Measurements from ENCODE around the gene FBN1. TPM values are rescaled to one million over a fixed set of nuclear protein-coding genes. Genes with fewer than 3 reads are reported as not detected.

The FBN1 gene
- total RNA-seq, 1 donor from 2014 or later, result 171 TPM

DNA sequence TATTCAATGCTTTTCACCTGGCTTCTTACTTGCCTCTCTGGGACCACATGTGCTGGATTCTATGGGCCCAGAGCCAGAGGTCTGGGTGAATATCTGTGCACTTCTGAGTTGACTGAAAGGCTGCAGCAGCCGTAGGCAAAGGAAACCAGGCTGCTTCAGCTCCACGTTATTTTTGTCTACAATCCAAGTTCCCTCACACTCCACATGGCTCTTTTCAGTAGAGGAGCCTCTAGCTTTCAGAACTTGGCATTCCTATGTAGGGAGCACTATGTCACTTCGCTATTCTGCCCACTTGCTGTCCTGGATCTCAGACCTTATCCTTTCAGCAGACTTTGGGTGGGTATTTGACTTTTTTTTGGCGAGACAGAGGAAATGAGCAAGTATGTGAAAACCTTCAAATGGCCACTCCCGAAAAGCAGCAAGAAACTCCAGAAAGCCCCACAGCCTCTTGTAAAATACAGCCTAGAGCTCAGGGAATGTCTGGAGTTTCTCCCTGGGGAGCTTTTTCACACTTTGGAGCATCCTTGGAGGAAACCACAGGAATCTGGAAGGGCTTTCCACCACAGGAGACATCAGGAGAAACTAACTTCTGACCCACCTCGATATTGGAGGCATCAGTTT lies 233.4 kb downstream of the FBN1 start:
- DNase-seq (ENCODE audit: extremely low read depth, low read depth, low spot score), result no peak

DNA sequence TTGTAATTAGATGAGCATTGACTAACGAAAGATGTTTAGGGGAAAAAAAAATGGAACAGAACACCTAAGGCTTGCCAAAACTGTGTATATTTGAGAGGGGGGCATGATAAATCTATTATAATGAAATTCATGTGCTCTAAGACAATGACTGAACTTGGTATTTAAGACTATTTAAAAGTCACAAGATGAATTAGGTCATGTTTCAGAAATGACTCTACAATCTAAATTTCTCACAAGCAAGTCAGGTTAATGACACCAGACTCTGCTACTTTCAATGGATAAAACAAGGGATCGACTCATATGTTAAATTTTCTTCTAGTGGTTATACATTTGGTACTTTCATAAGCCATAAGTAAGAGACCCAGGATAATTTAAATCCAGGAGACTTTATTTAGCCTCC lies 235.9 kb downstream of the FBN1 start:
- no peak for DNase-seq (ENCODE audit: extremely low read depth, low read depth, low spot score)

DNA sequence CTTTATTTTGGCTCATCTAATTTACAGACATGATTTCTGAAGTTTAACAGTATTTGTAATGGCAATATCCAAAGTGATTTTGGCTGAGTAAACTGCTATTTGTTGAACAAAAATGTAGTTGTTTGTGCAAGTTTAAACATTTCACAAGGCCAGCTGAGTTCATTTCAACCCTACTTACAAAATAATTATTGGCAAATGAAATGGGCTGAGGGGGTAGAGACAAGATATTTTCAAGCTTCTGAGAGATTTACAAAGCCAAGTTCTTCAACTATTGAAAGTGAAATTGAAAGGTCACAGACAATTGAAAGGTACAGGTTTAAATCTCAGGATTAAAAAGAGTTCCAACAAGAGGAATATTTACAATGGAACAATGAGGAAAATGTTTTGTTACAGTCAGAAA lies 237.2 kb downstream of the FBN1 start:
- DNase-seq (ENCODE audit: extremely low read depth, low read depth, low spot score), result no peak

DNA sequence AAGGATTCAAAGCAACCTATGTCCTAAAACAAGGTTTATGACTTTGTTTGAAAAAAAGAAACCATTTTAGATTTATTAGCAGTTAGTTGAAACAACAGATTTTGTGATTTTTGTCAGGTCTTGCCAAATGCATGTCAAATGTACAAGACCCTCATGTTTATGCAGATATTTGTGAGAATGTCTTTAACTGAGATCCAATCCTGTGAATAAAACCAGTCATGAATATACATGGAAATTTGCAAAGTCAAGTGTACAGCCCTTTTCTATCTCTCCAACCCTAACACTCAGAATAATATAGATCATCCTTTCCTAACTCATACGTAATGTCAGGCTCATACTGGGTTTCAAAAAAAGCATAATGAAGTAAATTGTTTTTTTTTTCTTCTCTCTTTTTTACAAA lies 237.9 kb downstream of the FBN1 start:
- DNase-seq (ENCODE audit: extremely low read depth, low read depth, low spot score), result no peak

GRCh38 chr15:48406911-48407310 lies 238.6 kb downstream of the FBN1 start:
- no peak for DNase-seq (ENCODE audit: extremely low read depth, low read depth, low spot score)

- DNase-seq (ENCODE audit: extremely low read depth, low read depth, low spot score), result no peak
Observed at GRCh38 chr15:48406266-48406891, 239.1 kb downstream of the FBN1 start.

- DNase-seq (ENCODE audit: extremely low read depth, low read depth, low spot score), result no peak
Observed at GRCh38 chr15:48402427-48403177, 242.9 kb downstream of the FBN1 start.

DNA sequence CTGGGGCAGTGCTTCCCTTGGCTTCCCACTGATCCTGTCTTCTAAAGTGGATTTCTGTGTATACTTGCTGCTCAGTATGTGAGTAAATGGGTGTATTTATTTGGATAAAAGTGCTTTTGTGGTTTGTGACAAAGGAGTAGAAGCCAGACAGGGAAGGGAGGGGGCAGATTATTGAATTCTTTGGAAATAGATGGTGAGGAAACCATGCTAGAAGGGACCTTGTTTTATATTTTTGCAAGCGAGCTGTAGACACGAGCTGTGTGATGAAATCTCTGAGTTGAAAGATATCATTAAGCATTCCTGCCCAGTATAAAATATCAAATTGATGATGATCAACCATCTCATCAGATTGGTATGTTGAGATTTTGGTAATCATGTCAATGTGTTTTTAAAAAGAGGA lies 245.4 kb downstream of the FBN1 start:
- DNase-seq (ENCODE audit: extremely low read depth, low read depth, low spot score), result no peak

DNA sequence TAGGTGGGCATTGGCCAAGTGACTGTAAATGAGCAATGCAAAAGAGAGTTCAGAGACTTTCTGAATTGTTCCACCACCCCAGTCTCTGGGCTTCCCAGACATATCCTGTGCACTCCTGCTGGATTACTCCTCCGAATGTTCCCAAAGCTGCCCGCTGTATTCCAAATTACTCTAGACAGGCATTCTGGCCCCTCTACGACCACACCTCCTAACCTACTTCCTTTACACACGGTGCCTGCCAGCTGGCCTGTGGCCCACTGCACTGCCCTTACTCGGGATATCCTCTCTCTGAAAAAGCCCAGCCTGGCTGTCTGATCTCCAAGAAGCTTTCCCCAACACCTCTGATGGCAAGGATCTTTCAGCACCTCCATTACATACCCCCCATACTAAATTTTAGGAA lies 247.7 kb downstream of the FBN1 start:
- no peak for DNase-seq (ENCODE audit: extremely low read depth, low read depth, low spot score)

GRCh38 chr15:48396020-48396419 lies 249.5 kb downstream of the FBN1 start:
- DNase-seq (ENCODE audit: extremely low read depth, low read depth, low spot score), result no peak

GRCh38 chr15:48395521-48396011 lies 249.9 kb downstream of the FBN1 start:
- DNase-seq (ENCODE audit: extremely low read depth, low read depth, low spot score), result no peak

DNA sequence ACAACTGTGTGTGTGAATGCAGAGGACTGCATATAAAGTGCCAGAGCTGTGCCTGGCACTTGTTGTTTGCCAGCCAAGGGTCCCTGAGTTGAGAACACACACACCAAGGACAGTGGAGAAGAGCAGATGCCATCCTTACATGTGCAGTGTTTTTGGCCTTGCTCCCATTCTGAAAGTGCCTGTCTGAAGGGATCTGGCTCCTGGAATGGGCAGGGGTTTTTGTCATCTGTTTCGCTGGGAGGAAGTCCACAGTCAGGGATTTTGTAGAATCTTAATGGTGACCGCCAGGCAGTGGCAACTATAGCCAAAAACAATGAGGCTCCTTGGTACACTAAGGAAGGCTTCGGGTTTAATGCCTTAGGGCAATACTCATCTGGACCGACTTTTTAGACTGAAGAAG lies 250.5 kb downstream of the FBN1 start:
- no peak for DNase-seq (ENCODE audit: extremely low read depth, low read depth, low spot score)

GRCh38 chr15:48393645-48394506 lies 251.6 kb downstream of the FBN1 start:
- no peak for DNase-seq (ENCODE audit: extremely low read depth, low read depth, low spot score)

- DNase-seq (ENCODE audit: extremely low read depth, low read depth, low spot score), result no peak
Observed at GRCh38 chr15:48392356-48392755, 253.2 kb downstream of the FBN1 start.

DNA sequence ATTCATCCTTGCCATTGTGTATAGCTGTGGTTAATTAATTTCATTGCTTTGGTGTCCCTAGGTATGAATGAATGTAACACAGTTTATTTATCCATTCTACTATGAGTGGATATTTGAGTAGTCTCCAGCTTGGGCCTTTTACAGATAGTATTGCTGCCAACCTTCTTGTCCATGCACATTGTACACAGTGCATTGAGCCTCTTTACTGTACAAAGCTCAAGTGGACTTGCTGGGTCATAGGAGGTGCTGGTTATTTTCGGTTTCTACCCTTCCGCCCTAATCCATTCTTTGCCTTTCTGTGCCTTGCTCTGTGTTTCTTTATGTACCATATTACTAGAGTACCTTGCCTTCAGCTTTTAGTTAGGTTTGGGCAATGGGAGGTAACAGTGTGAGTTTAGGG lies 253.6 kb downstream of the FBN1 start:
- DNase-seq (ENCODE audit: extremely low read depth, low read depth, low spot score), result no peak

DNA sequence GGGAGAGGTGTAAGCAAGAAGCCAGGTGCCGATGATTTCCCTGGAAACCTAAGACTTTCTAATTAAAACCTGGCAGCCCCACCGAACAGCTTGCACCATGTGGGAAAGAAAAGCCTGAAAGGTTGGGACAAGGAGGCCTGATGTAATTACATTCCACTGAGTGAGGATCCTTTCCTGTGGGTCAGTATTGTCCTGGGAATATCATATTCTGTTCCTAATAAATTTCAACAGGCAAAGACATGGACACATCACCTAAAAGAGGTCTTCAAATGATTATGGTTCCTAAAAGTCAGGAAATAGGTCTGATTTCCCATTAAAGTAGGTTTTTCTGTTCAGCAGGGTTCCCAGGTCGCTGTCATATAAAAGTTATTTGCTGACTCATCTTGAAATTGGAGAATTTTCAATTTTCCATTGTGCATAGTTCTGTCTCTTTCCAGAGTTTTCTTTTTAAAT lies 255.8 kb downstream of the FBN1 start:
- no peak for DNase-seq (ENCODE audit: extremely low read depth, low read depth, low spot score)

DNA sequence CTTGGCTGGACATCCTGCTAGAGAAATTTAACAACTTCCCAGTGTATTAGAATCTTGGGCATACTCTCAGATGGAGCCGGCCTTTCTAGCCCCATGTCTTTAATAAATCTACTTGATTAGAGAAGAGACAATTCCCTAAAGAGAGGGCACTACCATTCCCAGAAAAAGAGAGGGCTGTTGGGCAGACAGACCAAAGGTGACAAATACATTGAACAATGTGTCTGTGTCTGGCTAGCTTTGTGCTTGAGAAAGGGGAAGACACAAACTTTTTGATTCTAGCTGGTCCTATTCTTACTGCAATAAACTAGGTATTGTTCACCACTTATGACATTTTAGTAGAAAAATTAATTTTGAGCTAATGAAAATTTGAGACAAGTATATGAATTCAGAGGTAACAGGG lies 256.6 kb downstream of the FBN1 start:
- DNase-seq (ENCODE audit: extremely low read depth, low read depth, low spot score), result no peak

GRCh38 chr15:48388016-48388851 lies 257.3 kb downstream of the FBN1 start:
- no peak for DNase-seq (ENCODE audit: extremely low read depth, low read depth, low spot score)

DNA sequence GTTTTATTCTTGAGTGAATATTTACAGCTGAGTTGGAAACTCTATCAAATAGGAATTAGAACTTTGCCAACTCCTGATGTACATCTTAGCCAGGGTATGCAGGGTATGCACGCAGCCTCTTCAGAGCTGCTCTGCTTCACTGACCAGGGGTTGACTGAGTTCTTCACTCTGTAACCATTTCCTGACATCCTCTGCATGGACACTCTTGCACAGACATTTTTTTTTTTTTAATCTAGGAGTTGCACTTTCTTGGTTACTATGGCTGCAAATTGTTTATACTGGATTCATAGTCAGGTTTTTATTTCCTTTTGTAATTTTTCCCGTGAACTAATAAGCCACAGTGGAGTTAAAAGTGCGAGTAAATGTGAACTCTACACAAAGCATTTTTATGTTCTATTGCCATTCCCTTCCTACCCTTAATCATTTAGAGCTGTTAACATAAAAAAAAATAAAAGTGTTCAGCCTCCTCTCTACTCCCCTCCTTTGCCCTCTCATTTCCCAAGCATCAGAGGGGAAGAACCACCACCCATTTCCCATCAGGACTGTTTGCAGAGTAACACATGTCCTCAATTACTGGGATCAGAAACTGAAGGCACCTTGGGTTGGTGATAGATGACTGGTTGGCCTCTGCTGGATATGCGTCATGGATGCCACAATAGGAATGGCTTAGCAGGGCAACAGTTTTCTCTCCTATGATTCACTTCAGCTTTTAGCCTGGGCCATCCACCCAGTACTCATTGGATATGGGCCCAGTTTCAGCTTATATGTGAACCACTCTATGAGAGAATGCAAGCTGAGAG lies 260.3 kb downstream of the FBN1 start:
- no peak for DNase-seq (ENCODE audit: extremely low read depth, low read depth, low spot score)

Measured in glomerular endothelial cell (primary cell).